ENCODE data around the gene C1orf53.

The C1orf53 gene

DNA sequence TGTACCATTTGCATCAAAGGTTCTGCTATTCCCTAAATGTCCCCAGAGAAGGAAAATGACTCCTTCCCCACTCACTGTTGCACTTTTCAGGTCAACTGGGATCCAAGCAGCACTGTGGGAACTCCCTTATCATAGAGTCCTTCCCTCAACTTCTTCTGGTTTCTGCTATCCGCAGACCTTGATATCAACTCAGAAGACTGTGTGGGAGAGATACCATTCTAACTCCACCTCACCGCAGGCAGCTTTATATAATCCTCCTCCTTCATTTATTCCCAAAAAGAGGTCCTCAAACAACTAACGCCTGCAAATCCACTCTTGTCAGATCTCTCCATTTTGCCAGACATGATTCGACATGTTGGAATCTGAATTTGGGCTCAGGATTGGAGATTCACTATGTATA, 42.1 kb downstream of the C1orf53 start (continued):
- TF ChIP-seq, protein P1, sequence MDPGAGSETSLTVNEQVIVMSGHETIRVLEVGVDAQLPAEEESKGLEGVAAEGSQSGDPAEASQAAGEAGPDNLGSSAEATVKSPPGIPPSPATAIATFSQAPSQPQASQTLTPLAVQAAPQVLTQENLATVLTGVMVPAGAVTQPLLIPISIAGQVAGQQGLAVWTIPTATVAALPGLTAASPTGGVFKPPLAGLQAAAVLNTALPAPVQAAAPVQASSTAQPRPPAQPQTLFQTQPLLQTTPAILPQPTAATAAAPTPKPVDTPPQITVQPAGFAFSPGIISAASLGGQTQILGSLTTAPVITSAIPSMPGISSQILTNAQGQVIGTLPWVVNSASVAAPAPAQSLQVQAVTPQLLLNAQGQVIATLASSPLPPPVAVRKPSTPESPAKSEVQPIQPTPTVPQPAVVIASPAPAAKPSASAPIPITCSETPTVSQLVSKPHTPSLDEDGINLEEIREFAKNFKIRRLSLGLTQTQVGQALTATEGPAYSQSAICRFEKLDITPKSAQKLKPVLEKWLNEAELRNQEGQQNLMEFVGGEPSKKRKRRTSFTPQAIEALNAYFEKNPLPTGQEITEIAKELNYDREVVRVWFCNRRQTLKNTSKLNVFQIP (CRISPR knock-in tag; IDR thresholded peaks at IDR 0.05; ENCODE audit: borderline replicate concordance, low read depth), result no peak
- TF ChIP-seq, protein P2, sequence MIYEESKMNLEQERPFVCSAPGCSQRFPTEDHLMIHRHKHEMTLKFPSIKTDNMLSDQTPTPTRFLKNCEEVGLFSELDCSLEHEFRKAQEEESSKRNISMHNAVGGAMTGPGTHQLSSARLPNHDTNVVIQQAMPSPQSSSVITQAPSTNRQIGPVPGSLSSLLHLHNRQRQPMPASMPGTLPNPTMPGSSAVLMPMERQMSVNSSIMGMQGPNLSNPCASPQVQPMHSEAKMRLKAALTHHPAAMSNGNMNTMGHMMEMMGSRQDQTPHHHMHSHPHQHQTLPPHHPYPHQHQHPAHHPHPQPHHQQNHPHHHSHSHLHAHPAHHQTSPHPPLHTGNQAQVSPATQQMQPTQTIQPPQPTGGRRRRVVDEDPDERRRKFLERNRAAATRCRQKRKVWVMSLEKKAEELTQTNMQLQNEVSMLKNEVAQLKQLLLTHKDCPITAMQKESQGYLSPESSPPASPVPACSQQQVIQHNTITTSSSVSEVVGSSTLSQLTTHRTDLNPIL (CRISPR knock-in tag; IDR thresholded peaks at IDR 0.05; ENCODE audit: low read depth), result no peak
- TF ChIP-seq ESRRG (CRISPR knock-in tag; IDR thresholded peaks at IDR 0.05) (no peak), ZNF8 (CRISPR knock-in tag; IDR thresholded peaks at IDR 0.05) (no peak), GLIS3 (CRISPR knock-in tag; IDR thresholded peaks at IDR 0.05) (no peak), RARB (CRISPR knock-in tag; IDR thresholded peaks at IDR 0.05) (no peak), CSDC2 (CRISPR knock-in tag; IDR thresholded peaks at IDR 0.05) (no peak), TOX (CRISPR knock-in tag; IDR thresholded peaks at IDR 0.05; ENCODE audit: borderline replicate concordance) (no peak), TCF4 (CRISPR knock-in tag; IDR thresholded peaks at IDR 0.05; ENCODE audit: borderline replicate concordance) (no peak), ZNF565 (CRISPR knock-in tag; conservative IDR thresholded peaks at IDR 0.05; ENCODE audit: low read depth) (no peak), SNAI2 (CRISPR knock-in tag; IDR thresholded peaks at IDR 0.05) (no peak)

DNA sequence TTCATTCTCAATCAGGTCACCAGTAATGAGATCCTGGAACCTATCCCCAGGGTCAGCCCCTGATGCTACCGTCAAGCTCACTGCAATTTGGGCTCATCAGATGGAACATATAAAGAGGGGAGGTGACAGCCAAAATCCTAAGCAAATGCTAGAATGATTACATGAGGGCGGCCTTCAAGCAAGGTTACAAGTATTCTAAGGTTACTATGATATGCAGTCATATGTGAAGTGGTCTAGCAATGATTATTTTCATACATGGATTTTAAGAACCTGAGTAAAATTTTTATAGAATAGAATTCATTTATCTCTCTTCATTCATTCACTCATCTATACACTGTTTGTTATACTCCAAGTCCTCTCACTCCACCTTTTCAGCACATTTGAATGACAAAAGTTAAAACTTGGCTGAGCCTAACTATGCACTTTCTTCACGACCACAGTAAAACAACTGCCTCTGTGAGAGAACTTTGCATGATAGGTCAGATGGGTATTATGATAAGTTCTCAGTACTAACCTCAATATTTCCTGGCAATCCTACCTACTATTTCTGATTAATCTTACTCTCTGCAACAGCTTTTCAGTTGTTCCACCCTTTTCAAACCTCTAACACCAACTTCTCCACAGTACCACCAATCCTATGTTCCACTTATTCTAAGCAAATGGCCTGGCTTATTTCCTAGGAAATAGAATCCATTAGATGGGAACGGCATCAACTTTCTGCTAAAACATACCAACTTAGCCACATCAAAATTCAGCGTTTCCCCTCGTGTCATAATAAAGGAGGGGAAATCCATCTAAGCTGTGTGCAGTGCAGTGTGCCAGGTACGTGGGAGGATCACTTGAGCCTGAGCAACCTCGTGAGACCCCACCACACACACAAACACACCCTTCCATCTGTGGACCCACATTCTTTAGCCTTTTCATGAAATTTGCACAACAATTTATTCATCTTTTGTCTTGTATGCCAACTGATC, 46.8 kb downstream of the C1orf53 start:
- TF ChIP-seq, protein P2 (CRISPR knock-in tag; IDR thresholded peaks at IDR 0.05; ENCODE audit: low read depth), result no peak
- TF ChIP-seq ESRRG (CRISPR knock-in tag; IDR thresholded peaks at IDR 0.05) (no peak), ZFP3 (CRISPR knock-in tag; IDR thresholded peaks at IDR 0.05) (no peak), SNAI2 (CRISPR knock-in tag; IDR thresholded peaks at IDR 0.05) (no peak), ZFP30 (CRISPR knock-in tag; IDR thresholded peaks at IDR 0.05) (no peak), ZC3H10 (CRISPR knock-in tag; IDR thresholded peaks at IDR 0.05) (no peak), TCF4 (CRISPR knock-in tag; IDR thresholded peaks at IDR 0.05; ENCODE audit: borderline replicate concordance) (no peak), TOX (CRISPR knock-in tag; IDR thresholded peaks at IDR 0.05; ENCODE audit: borderline replicate concordance) (no peak), ISL1 (CRISPR knock-in tag; IDR thresholded peaks at IDR 0.05) (no peak), ZNF8 (CRISPR knock-in tag; IDR thresholded peaks at IDR 0.05) (no peak)
- TF ChIP-seq, protein P1 (CRISPR knock-in tag; IDR thresholded peaks at IDR 0.05; ENCODE audit: borderline replicate concordance, low read depth), result no peak
- TF ChIP-seq, protein P3, sequence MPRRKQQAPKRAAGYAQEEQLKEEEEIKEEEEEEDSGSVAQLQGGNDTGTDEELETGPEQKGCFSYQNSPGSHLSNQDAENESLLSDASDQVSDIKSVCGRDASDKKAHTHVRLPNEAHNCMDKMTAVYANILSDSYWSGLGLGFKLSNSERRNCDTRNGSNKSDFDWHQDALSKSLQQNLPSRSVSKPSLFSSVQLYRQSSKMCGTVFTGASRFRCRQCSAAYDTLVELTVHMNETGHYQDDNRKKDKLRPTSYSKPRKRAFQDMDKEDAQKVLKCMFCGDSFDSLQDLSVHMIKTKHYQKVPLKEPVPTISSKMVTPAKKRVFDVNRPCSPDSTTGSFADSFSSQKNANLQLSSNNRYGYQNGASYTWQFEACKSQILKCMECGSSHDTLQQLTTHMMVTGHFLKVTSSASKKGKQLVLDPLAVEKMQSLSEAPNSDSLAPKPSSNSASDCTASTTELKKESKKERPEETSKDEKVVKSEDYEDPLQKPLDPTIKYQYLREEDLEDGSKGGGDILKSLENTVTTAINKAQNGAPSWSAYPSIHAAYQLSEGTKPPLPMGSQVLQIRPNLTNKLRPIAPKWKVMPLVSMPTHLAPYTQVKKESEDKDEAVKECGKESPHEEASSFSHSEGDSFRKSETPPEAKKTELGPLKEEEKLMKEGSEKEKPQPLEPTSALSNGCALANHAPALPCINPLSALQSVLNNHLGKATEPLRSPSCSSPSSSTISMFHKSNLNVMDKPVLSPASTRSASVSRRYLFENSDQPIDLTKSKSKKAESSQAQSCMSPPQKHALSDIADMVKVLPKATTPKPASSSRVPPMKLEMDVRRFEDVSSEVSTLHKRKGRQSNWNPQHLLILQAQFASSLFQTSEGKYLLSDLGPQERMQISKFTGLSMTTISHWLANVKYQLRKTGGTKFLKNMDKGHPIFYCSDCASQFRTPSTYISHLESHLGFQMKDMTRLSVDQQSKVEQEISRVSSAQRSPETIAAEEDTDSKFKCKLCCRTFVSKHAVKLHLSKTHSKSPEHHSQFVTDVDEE (CRISPR knock-in tag; IDR thresholded peaks at IDR 0.05), result no peak
- TF ChIP-seq, protein P4, sequence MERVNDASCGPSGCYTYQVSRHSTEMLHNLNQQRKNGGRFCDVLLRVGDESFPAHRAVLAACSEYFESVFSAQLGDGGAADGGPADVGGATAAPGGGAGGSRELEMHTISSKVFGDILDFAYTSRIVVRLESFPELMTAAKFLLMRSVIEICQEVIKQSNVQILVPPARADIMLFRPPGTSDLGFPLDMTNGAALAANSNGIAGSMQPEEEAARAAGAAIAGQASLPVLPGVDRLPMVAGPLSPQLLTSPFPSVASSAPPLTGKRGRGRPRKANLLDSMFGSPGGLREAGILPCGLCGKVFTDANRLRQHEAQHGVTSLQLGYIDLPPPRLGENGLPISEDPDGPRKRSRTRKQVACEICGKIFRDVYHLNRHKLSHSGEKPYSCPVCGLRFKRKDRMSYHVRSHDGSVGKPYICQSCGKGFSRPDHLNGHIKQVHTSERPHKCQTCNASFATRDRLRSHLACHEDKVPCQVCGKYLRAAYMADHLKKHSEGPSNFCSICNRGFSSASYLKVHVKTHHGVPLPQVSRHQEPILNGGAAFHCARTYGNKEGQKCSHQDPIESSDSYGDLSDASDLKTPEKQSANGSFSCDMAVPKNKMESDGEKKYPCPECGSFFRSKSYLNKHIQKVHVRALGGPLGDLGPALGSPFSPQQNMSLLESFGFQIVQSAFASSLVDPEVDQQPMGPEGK (CRISPR knock-in tag; IDR thresholded peaks at IDR 0.05; ENCODE audit: borderline replicate concordance), result no peak
- TF ChIP-seq, protein P5, sequence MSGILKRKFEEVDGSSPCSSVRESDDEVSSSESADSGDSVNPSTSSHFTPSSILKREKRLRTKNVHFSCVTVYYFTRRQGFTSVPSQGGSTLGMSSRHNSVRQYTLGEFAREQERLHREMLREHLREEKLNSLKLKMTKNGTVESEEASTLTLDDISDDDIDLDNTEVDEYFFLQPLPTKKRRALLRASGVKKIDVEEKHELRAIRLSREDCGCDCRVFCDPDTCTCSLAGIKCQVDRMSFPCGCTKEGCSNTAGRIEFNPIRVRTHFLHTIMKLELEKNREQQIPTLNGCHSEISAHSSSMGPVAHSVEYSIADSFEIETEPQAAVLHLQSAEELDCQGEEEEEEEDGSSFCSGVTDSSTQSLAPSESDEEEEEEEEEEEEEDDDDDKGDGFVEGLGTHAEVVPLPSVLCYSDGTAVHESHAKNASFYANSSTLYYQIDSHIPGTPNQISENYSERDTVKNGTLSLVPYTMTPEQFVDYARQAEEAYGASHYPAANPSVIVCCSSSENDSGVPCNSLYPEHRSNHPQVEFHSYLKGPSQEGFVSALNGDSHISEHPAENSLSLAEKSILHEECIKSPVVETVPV (CRISPR knock-in tag; IDR thresholded peaks at IDR 0.05), result no peak
- ATAC-seq, result no peak

Data from SK-N-SH treated with all-trans-retinoic acid at 6 μM for 48 hours (cell line).